Measurements from ENCODE around the gene ENOX1.
A peak's percentile ranks its signal among the peaks of the same experiment; 100 is the strongest.

ENOX1 gene

GRCh38 chr13:43487461-43487860 lies 299.3 kb downstream of the ENOX1 start:
- no peak for DNase-seq (ENCODE audit: low spot score)

- DNase-seq (ENCODE audit: low spot score) = no peak
Observed at GRCh38 chr13:43484432-43485225, 302.1 kb downstream of the ENOX1 start.

- DNase-seq (ENCODE audit: low spot score) = no peak
Observed at GRCh38 chr13:43483930-43484329, 302.8 kb downstream of the ENOX1 start.

GRCh38 chr13:43482641-43483040 lies 304.1 kb downstream of the ENOX1 start:
- no peak for DNase-seq (ENCODE audit: low spot score)

- no peak for DNase-seq (ENCODE audit: low spot score)
Observed at GRCh38 chr13:43482026-43482425, 304.7 kb downstream of the ENOX1 start.

GRCh38 chr13:43478902-43479301 lies 307.9 kb downstream of the ENOX1 start:
- no peak for DNase-seq (ENCODE audit: low spot score)

- no peak for DNase-seq (ENCODE audit: low spot score)
Observed at GRCh38 chr13:43478211-43478610, 308.6 kb downstream of the ENOX1 start.

GRCh38 chr13:43475140-43475539 lies 311.6 kb downstream of the ENOX1 start:
- DNase-seq (ENCODE audit: low spot score) = no peak

GRCh38 chr13:43473437-43473836 lies 313.3 kb downstream of the ENOX1 start:
- no peak for DNase-seq (ENCODE audit: low spot score)

- no peak for DNase-seq (ENCODE audit: low spot score)
Observed at GRCh38 chr13:43472980-43473379, 313.8 kb downstream of the ENOX1 start.

- DNase-seq (ENCODE audit: low spot score) = no peak
Observed at GRCh38 chr13:43472339-43472738, 314.4 kb downstream of the ENOX1 start.

GRCh38 chr13:43470610-43471009 lies 316.2 kb downstream of the ENOX1 start:
- no peak for DNase-seq (ENCODE audit: low spot score)

GRCh38 chr13:43469791-43470190 lies 317.0 kb downstream of the ENOX1 start:
- DNase-seq (ENCODE audit: low spot score) = no peak

GRCh38 chr13:43464578-43465264 lies 322.1 kb downstream of the ENOX1 start:
- DNase-seq (ENCODE audit: low spot score) = no peak

- DNase-seq (ENCODE audit: low spot score) = peak; percentile 30
Observed at GRCh38 chr13:43448605-43449336, 338.0 kb downstream of the ENOX1 start.

- DNase-seq (ENCODE audit: low spot score) = no peak
Observed at GRCh38 chr13:43446126-43446525, 340.6 kb downstream of the ENOX1 start.

GRCh38 chr13:43445668-43446067 lies 341.1 kb downstream of the ENOX1 start:
- DNase-seq (ENCODE audit: low spot score) = no peak

GRCh38 chr13:43444081-43444480 lies 342.7 kb downstream of the ENOX1 start:
- DNase-seq (ENCODE audit: low spot score) = peak; percentile 11

GRCh38 chr13:43441899-43442499 lies 344.8 kb downstream of the ENOX1 start:
- DNase-seq (ENCODE audit: low spot score) = no peak

GRCh38 chr13:43441464-43441863 lies 345.3 kb downstream of the ENOX1 start:
- peak; percentile 10 for DNase-seq (ENCODE audit: low spot score)

- DNase-seq (ENCODE audit: low spot score) = no peak
Observed at GRCh38 chr13:43434191-43434590, 352.6 kb downstream of the ENOX1 start.

- peak; percentile 50 for DNase-seq (ENCODE audit: low spot score)
Observed at GRCh38 chr13:43433691-43434141, 353.1 kb downstream of the ENOX1 start.

Measured in kidney tubule cell (primary cell).